SK-N-DZ (cell line): Measurements from ENCODE around the gene GAN. TPM values are rescaled to one million over a fixed set of nuclear protein-coding genes. Genes with fewer than 3 reads are reported as not detected.

Experiments
- DNase-seq: peaks from one replicate; pipeline ENCODE4 v3.0.0-alpha.2; 2015; ENCODE audit warnings: low spot score
- polyA plus RNA-seq, 2 experiments: library from polyadenylated mRNA; depleted of rRNA; stranded (reverse); fragments of >200 nt; gene quantifications; 2 replicates each; pipeline ENCODE4 v1.2.3, GENCODE V29; 2014

GAN gene
- 6.0 and 8.1 TPM in 2 replicates for polyA plus RNA-seq (2014; cell fraction: cytosol; rRNA removed)
- polyA plus RNA-seq (2014; cell fraction: nucleus; rRNA removed): 5.2 and 5.9 TPM in 2 replicates

GRCh38 chr16:81314603-81315270 lies at the start of gene GAN:
Gene GAN (plus strand): TSS chr16:81314962. CDS start chr16:81315114, 152 bp downstream.
- peak; percentile 97 for DNase-seq

- DNase-seq: no peak
Observed at GRCh38 chr16:81265052-81265451, 49.7 kb upstream of the GAN start.

GRCh38 chr16:81265658-81266451 lies 48.9 kb upstream of the GAN start:
- no peak for DNase-seq

- no peak for DNase-seq
Observed at GRCh38 chr16:81266680-81267095, 48.1 kb upstream of the GAN start.

- DNase-seq: no peak
Observed at GRCh38 chr16:81268509-81268908, 46.3 kb upstream of the GAN start.

- DNase-seq: no peak
Observed at GRCh38 chr16:81273223-81273950, 41.4 kb upstream of the GAN start.

GRCh38 chr16:81275064-81275532 lies 39.7 kb upstream of the GAN start:
- DNase-seq: no peak

- no peak for DNase-seq
Observed at GRCh38 chr16:81275795-81276194, 39.0 kb upstream of the GAN start.

GRCh38 chr16:81276323-81276722 lies 38.4 kb upstream of the GAN start:
- no peak for DNase-seq

- DNase-seq: no peak
Observed at GRCh38 chr16:81277541-81278080, 37.2 kb upstream of the GAN start.

GRCh38 chr16:81278526-81278925 lies 36.2 kb upstream of the GAN start:
- no peak for DNase-seq

GRCh38 chr16:81279392-81279791 lies 35.4 kb upstream of the GAN start:
- DNase-seq: no peak

- no peak for DNase-seq
Observed at GRCh38 chr16:81280393-81280792, 34.4 kb upstream of the GAN start.

GRCh38 chr16:81283044-81283443 lies 31.7 kb upstream of the GAN start:
- DNase-seq: no peak

GRCh38 chr16:81284995-81285600 lies 29.7 kb upstream of the GAN start:
- DNase-seq: peak; percentile 91

- no peak for DNase-seq
Observed at GRCh38 chr16:81286190-81286589, 28.6 kb upstream of the GAN start.

GRCh38 chr16:81291117-81291516 lies 23.6 kb upstream of the GAN start:
- no peak for DNase-seq

- no peak for DNase-seq
Observed at GRCh38 chr16:81292936-81293335, 21.8 kb upstream of the GAN start.

GRCh38 chr16:81293909-81294802 lies 20.6 kb upstream of the GAN start:
- DNase-seq: no peak

GRCh38 chr16:81296631-81297030 lies 18.1 kb upstream of the GAN start:
- DNase-seq: no peak
